GM13977 (cell line): ENCODE results near the gene EPHA10.

Experiments
- DNase-seq: peaks from one replicate; pipeline ENCODE4 v3.0.0; 2012; ENCODE audit warnings: low spot score
- CTCF ChIP-seq: IDR thresholded peaks from 2 replicates; pipeline ENCODE4 v1.5.1; 2012; ENCODE audit warnings: mild to moderate bottlenecking, control low read depth; ENCODE audit not compliant: insufficient read depth; ENCODE audit errors: extremely low read depth, missing control alignments
- in situ Hi-C: fragments of 300-500 bp; cut with MboI; formaldehyde crosslinking; loops from one replicate; pipeline ENCODE4 v1.12.0; 2022; ENCODE audit warnings: low sequenced_read_pairs, low pct_unique_long_range_greater_than_20kb, mixed read lengths, inconsistent platforms; ENCODE audit not compliant: unreplicated experiment

EPHA10 gene

GRCh38 chr1:37734629-37735591 lies 30.0 kb downstream of the EPHA10 start:
- no peak for TF ChIP-seq CTCF
- no peak for DNase-seq
- in situ Hi-C loops: no loop called here

DNA sequence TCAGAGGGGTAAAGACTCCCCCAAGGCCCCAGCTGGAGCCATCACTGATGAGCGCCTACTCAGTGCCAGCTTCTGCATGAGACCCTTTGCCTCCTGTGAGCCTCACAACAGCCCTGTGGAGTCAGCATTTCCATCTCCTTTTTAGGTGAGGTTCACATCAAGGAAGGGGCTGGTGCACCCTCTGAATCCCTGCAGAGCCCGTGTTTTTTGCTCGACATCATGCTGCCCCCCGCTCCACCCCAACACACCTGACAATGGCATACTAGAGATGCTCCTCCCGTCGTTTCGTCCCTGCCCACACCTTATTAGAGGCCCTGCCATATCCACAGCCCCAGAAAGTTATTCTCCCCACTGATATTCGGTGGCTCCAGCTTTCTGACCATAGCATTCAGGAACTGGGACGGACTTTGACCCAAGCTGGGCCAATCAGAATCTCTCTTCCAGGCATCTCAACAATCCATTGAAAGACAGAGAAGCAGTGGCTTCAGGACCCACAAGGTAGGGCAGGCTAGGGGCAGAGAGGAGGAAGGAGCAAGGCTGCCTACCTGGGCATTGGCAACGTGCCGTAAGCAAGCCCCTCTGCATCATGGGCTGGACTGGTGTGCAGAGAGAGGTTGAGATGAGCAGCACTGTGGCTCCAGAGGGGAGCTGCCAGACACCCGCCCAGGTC lies 32.7 kb downstream of the EPHA10 start:
- DNase-seq: no peak
- TF ChIP-seq CTCF: no peak
- in situ Hi-C loops: no loop called here

DNA sequence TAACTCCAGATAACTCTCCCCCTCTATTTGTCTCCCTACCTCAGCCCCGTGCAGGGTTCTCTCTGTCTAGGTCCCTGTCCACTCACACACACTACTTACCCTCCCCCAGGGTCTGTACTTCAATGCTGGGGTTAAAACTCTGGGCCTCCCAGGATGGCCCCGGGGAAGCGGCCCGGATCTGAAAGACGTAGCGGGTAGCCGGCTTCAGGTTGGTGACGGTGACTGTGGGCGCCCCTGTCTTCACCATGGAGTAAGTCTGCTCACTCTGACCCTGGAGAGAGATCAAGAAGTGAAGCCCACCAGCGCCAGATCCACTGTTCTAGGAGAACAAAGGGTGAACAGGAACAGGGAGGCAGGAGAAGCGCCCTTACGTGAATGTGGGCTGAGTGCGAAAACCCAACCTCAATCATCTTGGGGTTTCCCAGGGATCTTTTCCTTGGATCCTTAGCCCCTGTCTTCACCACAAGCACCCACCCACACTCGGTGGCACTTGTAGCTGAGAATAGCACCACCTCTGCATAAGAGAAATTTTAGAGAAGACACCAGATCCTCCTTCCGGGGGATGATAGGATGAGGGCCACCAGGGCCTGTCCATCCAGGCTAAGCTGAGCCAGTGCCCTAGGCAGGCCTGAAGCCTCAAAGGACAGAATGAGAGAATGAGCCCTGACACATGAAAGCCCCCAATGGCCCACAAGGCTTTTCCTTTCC lies 33.5 kb downstream of the EPHA10 start:
- no peak for TF ChIP-seq CTCF
- in situ Hi-C loops: no loop called here
- no peak for DNase-seq

DNA sequence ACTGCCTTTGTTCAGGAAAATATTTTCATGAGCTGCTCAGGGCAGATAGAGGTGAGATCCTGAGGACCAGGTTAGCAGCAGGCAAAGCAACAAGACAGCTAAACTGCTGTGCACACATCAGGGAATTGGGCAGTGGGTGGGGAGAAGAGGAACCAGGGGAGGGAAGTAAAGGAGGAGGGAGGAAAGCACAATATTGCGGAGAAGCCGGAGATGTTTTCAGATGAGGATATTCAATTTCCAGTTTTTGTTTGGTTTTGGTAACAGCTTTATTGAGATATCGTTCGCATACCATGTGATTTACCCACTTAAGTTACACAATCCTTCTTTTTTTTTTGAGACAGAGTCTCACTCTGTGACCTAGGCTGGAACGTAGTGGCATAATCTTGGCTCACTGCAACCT lies 34.5 kb downstream of the EPHA10 start:
- in situ Hi-C loops: no loop called here
- DNase-seq: no peak
- no peak for TF ChIP-seq CTCF

DNA sequence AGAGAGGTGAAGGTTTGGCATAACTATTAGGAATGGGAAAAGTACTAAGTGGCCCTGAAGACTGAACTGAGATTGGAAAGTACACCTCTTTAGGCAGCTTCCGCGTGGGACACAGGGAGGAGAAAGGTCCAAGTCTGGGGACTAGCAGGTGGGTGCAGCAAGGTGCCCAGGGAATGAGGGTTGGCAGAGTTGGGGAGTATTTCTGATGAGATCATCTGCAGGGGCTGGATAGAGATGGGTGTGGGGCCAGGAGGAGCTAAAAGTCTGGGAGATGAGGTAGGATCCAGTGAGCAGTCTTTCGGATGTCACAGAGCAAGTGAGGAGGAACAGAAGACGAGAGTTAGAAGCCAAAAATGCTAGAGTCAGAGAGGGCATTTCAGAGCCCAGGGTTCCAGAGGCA lies 36.5 kb downstream of the EPHA10 start:
- TF ChIP-seq CTCF: no peak
- in situ Hi-C loops: no loop called here
- DNase-seq: no peak

DNA sequence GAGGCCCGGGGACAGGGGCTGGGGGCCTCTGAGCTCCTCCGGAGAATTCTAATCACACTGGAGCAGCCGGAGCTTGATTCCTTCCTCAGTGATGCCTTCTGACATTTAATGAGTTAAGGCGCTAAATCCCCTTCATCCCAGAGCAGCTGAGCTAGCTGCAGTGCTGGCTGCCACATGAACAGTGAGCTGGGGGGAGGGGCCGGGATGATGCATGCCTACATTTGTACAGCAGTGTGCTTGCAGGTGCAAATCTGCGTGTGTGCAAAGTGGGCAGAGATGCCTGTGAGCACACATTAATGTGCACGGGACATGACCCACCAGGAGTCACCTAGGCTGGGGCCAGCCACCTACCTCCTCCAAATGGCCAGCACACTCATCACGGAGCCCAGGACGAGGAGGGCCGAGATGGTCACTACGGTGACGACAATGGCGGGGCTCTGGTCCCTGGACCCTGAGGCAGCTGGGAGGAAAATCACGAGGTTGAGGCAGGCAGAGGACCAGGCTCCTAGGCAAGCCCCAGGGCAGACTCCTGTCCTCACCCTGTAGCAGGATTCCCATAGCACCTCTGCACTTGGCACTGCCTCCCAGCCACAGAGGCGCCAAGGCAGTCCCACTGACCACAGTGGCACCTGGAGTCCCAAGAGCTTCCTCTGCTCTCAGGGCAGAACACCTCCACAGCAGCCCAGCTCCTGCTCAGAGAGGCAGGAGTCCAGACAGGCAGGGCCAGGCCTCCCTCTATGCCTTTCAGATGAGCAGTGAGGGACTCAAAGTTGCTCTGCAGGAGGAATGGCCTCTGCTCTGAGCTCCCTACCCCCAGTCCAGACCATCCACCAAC lies 38.0 kb downstream of the EPHA10 start:
- no peak for TF ChIP-seq CTCF
- in situ Hi-C loops: no loop called here
- no peak for DNase-seq
